ENCODE data around the gene KRTAP1-1. TPM values are rescaled to one million over a fixed set of nuclear protein-coding genes. Genes with fewer than 3 reads are reported as not detected.
"Not testable (repeated sequence)": the region's sequence is repeated elsewhere in the genome, so short reads cannot be mapped to it uniquely, and the experiment has no call there.

Gene KRTAP1-1
- polyA plus RNA-seq, 1 donor: not detected

DNA sequence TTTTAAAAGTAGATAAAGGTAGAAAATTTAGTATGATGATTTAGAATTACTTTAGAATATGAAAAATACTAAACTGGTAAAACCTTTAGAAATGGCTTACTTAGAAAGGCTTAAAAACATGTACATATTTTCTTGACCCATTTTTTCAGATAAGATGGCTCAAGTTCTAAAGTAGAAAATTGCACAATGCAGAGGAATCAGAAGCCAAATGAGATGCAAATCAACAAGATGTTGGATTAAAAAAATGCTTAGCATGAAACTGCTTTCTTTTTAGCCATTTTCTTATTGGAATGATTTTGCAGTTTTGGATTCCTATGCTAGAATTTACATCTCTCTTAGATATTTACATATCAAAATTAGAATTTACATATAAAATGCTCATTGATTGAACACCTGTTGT is 30.8 kb downstream of the KRTAP1-1 start:
- H3K4me3 ChIP-seq (ENCODE audit: low read length): no peak overlapping the region
- no peak for DNase-seq
- no peaks in the 10 kb centered on the region for H3K9me3 ChIP-seq (ENCODE audit: control insufficient read depth, low read depth, low read length)
- H3K36me3 ChIP-seq (ENCODE audit: control insufficient read depth, insufficient read depth, low read length): no peaks in the 10 kb centered on the region
- H3K4me1 ChIP-seq (ENCODE audit: control insufficient read depth, insufficient read depth, low read length): no peaks in the 10 kb centered on the region
- H3K27me3 ChIP-seq (ENCODE audit: control insufficient read depth, insufficient read depth, low read length): peaks cover 2% of the 10 kb centered on the region
- H3K27ac ChIP-seq (ENCODE audit: low read length): no peak overlapping the region

DNA sequence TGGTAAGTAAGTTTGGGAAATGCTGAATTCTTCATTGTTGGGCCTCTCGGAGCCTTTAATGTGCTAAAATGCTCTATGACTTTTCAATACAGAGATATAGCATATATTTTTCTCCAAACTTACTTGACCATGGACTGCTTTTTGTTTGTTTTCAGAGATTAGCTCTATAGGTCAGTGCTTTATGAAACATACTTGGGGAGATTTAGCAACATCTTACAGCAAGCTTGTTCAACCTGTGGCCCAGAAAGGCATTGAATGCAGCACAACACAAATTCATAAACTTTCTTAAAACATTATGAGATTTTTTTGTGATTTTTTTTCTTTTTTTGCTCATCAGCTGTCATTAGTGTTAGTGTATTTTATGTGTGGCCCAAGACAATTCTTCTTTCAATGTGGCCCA is 31.3 kb downstream of the KRTAP1-1 start:
- Histone ChIP-seq H3K4me1 (ENCODE audit: control insufficient read depth, insufficient read depth, low read length) (no peaks in the 10 kb centered on the region), H3K4me3 (ENCODE audit: low read length) (no peak overlapping the region), H3K27ac (ENCODE audit: low read length) (no peak overlapping the region), H3K36me3 (ENCODE audit: control insufficient read depth, insufficient read depth, low read length) (no peaks in the 10 kb centered on the region), H3K27me3 (ENCODE audit: control insufficient read depth, insufficient read depth, low read length) (peaks cover 2% of the 10 kb centered on the region), H3K9me3 (ENCODE audit: control insufficient read depth, low read depth, low read length) (no peaks in the 10 kb centered on the region)
- no peak for DNase-seq
- WGBS (ENCODE audit: insufficient coverage, low lambda C conversion rate): no CpG with 5 or more reads among the region's 1 CpG

DNA sequence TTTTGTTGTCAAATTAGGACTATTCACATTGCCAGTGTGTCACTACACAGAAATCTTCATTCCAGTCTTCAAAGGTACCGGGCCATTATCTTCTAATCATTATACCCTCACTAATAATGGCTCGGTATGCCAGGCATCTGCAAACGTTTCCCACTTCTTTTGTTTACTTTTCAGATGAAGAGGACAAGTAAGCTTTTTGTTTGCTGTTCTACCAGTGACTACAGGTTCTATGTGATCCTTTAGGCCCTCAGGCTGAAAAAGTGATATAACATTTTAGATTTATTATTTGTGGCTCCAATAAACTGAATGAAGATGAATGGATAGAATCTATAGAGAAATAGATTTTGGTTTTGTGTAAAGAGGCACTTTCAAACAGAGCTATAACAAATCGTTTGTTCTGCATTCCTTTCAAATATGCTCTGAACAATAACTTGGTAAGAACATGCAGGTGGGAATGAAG is 31.9 kb downstream of the KRTAP1-1 start:
- no peaks in the 10 kb centered on the region for H3K4me1 ChIP-seq (ENCODE audit: control insufficient read depth, insufficient read depth, low read length)
- WGBS (ENCODE audit: insufficient coverage, low lambda C conversion rate): 75% methylated on average over 1 of the region's 4 CpGs
- H3K4me3 ChIP-seq (ENCODE audit: low read length): no peak overlapping the region
- H3K27me3 ChIP-seq (ENCODE audit: control insufficient read depth, insufficient read depth, low read length): peaks cover 2% of the 10 kb centered on the region
- H3K27ac ChIP-seq (ENCODE audit: low read length): no peak overlapping the region
- no peaks in the 10 kb centered on the region for H3K36me3 ChIP-seq (ENCODE audit: control insufficient read depth, insufficient read depth, low read length)
- no peaks in the 10 kb centered on the region for H3K9me3 ChIP-seq (ENCODE audit: control insufficient read depth, low read depth, low read length)
- DNase-seq: no peak

DNA sequence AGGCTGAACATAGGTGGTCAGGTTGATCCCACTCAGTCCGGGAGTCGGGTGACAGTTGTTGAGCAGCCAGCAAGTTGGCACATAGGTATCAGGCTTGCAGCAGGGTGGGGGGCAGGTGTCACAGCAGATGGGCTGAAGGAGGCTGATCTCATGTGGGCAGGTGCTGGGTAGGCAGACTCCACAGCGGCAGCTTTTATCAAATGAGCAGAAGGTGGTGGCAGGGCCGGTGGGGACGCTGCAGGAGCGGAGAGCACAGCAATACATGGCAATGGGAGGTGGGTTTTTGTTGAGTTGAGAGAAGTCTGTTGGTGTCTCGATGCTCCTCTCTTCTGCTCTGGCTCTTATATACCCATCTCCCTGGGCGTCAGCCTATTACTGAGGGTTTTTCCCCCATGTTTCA is 32.4 kb downstream of the KRTAP1-1 start, which contains the start of gene KRTAP3-1:
Gene KRTAP3-1 (minus strand): TSS at position 318 of the 400 bp plus-strand sequence. CDS start 54 bp downstream, at position 264.
- Histone ChIP-seq H3K4me1 (ENCODE audit: control insufficient read depth, insufficient read depth, low read length) (no peaks in the 10 kb centered on the region), H3K27ac (ENCODE audit: low read length) (no peak within 1 kb of the TSS), H3K4me3 (ENCODE audit: low read length) (no peak within 1 kb of the TSS), H3K36me3 (ENCODE audit: control insufficient read depth, insufficient read depth, low read length) (no peaks in the 10 kb centered on the region), H3K9me3 (ENCODE audit: control insufficient read depth, low read depth, low read length) (no peaks in the 10 kb centered on the region), H3K27me3 (ENCODE audit: control insufficient read depth, insufficient read depth, low read length) (peaks cover 2% of the 10 kb centered on the region)
- DNase-seq: peak in 1 of 2 donors; percentile 7
- WGBS (ENCODE audit: insufficient coverage, low lambda C conversion rate): 83% methylated on average over 2 of the region's 8 CpGs

DNA sequence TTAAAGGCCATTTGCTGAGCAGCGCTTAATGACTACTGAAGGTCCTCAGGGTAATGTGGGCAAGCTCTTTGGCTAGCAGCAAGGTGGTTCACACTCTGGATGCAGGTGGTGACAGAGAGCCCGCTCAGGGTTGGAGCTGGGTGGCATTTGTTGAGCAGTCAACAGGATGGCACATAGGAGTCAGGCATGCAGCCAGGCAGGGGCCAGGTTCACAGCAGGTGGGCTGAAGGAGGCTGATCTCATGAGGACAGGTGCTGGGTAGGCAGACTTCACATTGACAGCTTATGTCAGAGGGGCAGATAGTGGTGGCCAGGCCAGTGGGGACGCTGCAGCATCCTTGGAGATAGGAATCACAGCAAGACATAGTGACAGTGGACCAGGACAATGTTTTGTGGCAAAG is 36.9 kb downstream of the KRTAP1-1 start:
- Histone ChIP-seq H3K4me1 (ENCODE audit: control insufficient read depth, insufficient read depth, low read length) (no peaks in the 10 kb centered on the region), H3K27me3 (ENCODE audit: control insufficient read depth, insufficient read depth, low read length) (peaks cover 2% of the 10 kb centered on the region), H3K27ac (ENCODE audit: low read length) (no peak overlapping the region), H3K4me3 (ENCODE audit: low read length) (no peak overlapping the region), H3K9me3 (ENCODE audit: control insufficient read depth, low read depth, low read length) (no peaks in the 10 kb centered on the region), H3K36me3 (ENCODE audit: control insufficient read depth, insufficient read depth, low read length) (no peaks in the 10 kb centered on the region)
- WGBS (ENCODE audit: insufficient coverage, low lambda C conversion rate): no CpG with 5 or more reads among the region's 3 CpGs
- no peak for DNase-seq

DNA sequence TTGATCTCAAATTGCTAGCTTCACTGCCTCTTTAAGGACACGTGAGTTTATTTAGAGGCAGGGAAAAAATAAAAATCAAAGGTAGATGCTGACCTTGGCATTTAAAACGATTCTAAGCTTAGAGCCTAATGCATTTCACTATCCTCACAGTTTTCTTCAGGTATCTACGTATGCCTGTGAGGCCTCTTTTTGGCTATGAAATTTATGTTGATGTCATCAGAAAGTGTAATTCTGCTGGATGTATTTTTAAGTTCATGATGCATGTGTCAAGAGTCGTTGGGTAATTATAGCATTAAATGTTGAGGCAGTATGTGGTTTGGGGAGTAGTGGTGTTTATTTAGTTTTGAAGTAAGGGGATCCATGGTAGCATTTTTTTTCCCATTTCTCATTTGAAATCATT is 37.3 kb downstream of the KRTAP1-1 start:
- H3K36me3 ChIP-seq (ENCODE audit: control insufficient read depth, insufficient read depth, low read length): no peaks in the 10 kb centered on the region
- peaks cover 2% of the 10 kb centered on the region for H3K27me3 ChIP-seq (ENCODE audit: control insufficient read depth, insufficient read depth, low read length)
- no peaks in the 10 kb centered on the region for H3K4me1 ChIP-seq (ENCODE audit: control insufficient read depth, insufficient read depth, low read length)
- H3K4me3 ChIP-seq (ENCODE audit: low read length): no peak overlapping the region
- no peak for DNase-seq
- no peaks in the 10 kb centered on the region for H3K9me3 ChIP-seq (ENCODE audit: control insufficient read depth, low read depth, low read length)
- H3K27ac ChIP-seq (ENCODE audit: low read length): no peak overlapping the region
- 73% methylated on average over 3 of the region's 4 CpGs for WGBS (ENCODE audit: insufficient coverage, low lambda C conversion rate)

DNA sequence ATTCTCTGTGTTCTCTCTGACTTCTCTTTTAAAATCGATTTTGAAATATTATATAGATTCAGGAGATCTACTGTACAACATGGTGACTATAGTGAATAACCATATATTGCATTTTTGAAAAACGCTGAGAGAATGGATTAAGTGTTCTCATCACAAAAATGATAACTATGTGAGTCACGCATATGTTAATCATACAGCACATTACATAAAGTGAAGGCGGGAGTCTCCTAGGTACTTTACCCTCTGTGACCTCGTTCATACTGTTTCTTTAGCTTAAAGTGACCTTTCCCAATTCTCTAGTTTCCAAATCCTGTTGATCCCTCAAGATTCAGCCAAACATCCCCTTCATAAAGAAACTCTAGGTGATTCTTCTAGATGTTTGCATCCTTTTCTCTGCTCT is 38.4 kb downstream of the KRTAP1-1 start:
- no peaks in the 10 kb centered on the region for H3K27me3 ChIP-seq (ENCODE audit: control insufficient read depth, insufficient read depth, low read length)
- WGBS (ENCODE audit: insufficient coverage, low lambda C conversion rate): no CpG with 5 or more reads among the region's 5 CpGs
- H3K4me3 ChIP-seq (ENCODE audit: low read length): no peak overlapping the region
- H3K36me3 ChIP-seq (ENCODE audit: control insufficient read depth, insufficient read depth, low read length): no peaks in the 10 kb centered on the region
- H3K27ac ChIP-seq (ENCODE audit: low read length): no peak overlapping the region
- no peak for DNase-seq
- H3K4me1 ChIP-seq (ENCODE audit: control insufficient read depth, insufficient read depth, low read length): no peaks in the 10 kb centered on the region
- no peaks in the 10 kb centered on the region for H3K9me3 ChIP-seq (ENCODE audit: control insufficient read depth, low read depth, low read length)

DNA sequence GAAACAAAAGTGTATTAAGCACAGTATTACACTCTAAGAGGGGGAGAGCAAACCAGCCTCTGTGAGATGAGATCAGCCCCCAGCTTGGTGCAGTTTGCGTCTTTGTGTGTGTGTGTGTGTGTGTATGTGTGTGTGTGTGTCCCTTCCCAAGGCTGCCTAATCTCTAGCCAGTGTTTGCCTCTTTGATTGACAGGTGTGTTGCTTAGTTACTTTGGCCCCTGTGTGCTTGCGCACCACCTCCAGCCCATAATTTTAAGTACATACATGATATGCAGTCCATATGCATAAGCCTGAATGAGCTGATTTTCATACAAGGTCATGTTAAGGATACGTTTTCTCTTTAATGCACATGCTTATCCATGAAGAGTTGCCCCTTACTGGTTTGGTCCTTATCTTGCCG is 39.5 kb downstream of the KRTAP1-1 start:
- no peak for DNase-seq
- H3K4me3 ChIP-seq (ENCODE audit: low read length): no peak overlapping the region
- H3K4me1 ChIP-seq (ENCODE audit: control insufficient read depth, insufficient read depth, low read length): no peaks in the 10 kb centered on the region
- WGBS (ENCODE audit: insufficient coverage, low lambda C conversion rate): no CpG with 5 or more reads among the region's 4 CpGs
- no peak overlapping the region for H3K27ac ChIP-seq (ENCODE audit: low read length)
- peaks cover 5% of the 10 kb centered on the region for H3K27me3 ChIP-seq (ENCODE audit: control insufficient read depth, insufficient read depth, low read length)
- H3K9me3 ChIP-seq (ENCODE audit: control insufficient read depth, low read depth, low read length): no peaks in the 10 kb centered on the region
- H3K36me3 ChIP-seq (ENCODE audit: control insufficient read depth, insufficient read depth, low read length): no peaks in the 10 kb centered on the region

DNA sequence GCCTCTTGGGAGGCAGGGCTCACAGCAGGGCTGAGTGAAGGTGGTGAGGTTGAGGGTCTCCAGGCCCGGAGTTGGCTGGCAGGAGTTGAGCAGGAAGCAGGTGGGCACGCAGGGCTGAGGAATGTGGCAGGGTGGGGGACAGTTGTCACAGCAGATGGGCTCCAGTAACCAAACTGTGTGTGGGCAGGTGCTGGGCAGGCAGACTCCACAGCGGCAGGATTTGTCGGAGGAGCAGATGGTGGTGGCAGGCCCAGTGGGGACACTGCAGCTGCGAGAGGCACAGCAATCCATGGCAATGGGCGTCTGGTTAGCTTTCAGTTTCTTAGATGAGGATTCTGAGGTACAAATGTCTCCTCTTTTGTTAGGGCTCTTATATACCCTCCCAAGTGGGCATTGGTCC is 41.7 kb downstream of the KRTAP1-1 start, which contains the start of gene KRTAP3-2:
Gene KRTAP3-2 (minus strand): TSS at position 344 of the 400 bp plus-strand sequence. CDS start 53 bp downstream, at position 291.
- not testable (repeated sequence) for H3K9me3 ChIP-seq (ENCODE audit: control insufficient read depth, low read depth, low read length); H3K4me3 ChIP-seq (ENCODE audit: low read length); DNase-seq; H3K27me3 ChIP-seq (ENCODE audit: control insufficient read depth, insufficient read depth, low read length); H3K27ac ChIP-seq (ENCODE audit: low read length); H3K36me3 ChIP-seq (ENCODE audit: control insufficient read depth, insufficient read depth, low read length); H3K4me1 ChIP-seq (ENCODE audit: control insufficient read depth, insufficient read depth, low read length)
- WGBS (ENCODE audit: insufficient coverage, low lambda C conversion rate): no CpG with 5 or more reads among the region's 6 CpGs

DNA sequence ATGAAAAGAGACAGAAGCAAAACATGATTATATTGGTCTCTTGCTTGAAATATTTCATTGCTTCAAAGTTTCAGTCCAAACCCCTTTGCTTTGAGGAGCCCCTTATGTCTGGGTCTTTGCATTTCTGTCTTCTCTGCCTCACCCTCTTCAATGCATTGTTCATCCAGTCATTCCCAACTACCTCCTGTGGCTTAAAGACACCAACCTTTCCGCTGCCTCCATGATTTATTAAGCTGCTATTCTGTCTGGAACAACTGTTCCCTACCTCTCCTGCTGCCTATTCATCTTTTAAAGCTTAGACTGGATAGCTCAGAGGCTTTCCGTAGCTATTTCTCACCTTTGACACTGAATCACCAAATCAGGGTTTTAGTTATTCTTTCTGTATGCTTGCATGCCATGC is 43.9 kb downstream of the KRTAP1-1 start:
- Histone ChIP-seq H3K36me3 (ENCODE audit: control insufficient read depth, insufficient read depth, low read length) (no peaks in the 10 kb centered on the region), H3K9me3 (ENCODE audit: control insufficient read depth, low read depth, low read length) (no peaks in the 10 kb centered on the region), H3K27me3 (ENCODE audit: control insufficient read depth, insufficient read depth, low read length) (peaks cover 5% of the 10 kb centered on the region), H3K4me1 (ENCODE audit: control insufficient read depth, insufficient read depth, low read length) (no peaks in the 10 kb centered on the region), H3K27ac (ENCODE audit: low read length) (no peak overlapping the region), H3K4me3 (ENCODE audit: low read length) (no peak overlapping the region)
- 94% methylated on average over 2 of the region's 2 CpGs for WGBS (ENCODE audit: insufficient coverage, low lambda C conversion rate)
- no peak for DNase-seq

DNA sequence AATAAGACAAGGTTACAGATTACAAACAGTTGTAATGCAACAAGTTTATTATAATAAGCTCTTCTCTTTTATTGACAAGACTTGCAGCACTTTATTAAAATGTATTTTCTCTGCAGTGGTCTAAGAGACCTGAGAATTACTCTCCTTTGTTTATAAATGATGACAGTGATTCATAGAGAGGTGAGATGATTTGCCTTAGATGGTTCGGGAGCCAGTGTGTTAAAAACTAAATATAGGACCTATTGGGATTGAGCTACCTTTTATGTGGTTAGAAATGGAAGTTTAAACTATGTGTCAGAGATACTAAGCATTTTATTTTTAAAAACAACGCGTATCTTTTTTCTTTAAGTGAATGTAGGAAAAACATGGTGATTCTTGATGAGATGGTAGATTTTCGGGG is 44.4 kb downstream of the KRTAP1-1 start:
- H3K4me3 ChIP-seq (ENCODE audit: low read length): no peak overlapping the region
- H3K36me3 ChIP-seq (ENCODE audit: control insufficient read depth, insufficient read depth, low read length): no peaks in the 10 kb centered on the region
- H3K27me3 ChIP-seq (ENCODE audit: control insufficient read depth, insufficient read depth, low read length): peaks cover 5% of the 10 kb centered on the region
- no peak for DNase-seq
- H3K9me3 ChIP-seq (ENCODE audit: control insufficient read depth, low read depth, low read length): no peaks in the 10 kb centered on the region
- WGBS (ENCODE audit: insufficient coverage, low lambda C conversion rate): 95% methylated on average over 3 of the region's 4 CpGs
- H3K4me1 ChIP-seq (ENCODE audit: control insufficient read depth, insufficient read depth, low read length): no peaks in the 10 kb centered on the region
- H3K27ac ChIP-seq (ENCODE audit: low read length): no peak overlapping the region
